Fibroblast of skin of abdomen (primary cell): Measurements from ENCODE around the gene ERICH3.

ENCODE experiments used
- DNase-seq: peaks from one replicate; pipeline ENCODE4 v3.0.0-alpha.2; 2013

Gene ERICH3

GRCh38 chr1:74586253-74586897 lies 87.2 kb downstream of the ERICH3 start:
- no peak for DNase-seq

GRCh38 chr1:74584185-74584584 lies 89.4 kb downstream of the ERICH3 start:
- DNase-seq = no peak

GRCh38 chr1:74583397-74583796 lies 90.2 kb downstream of the ERICH3 start:
- no peak for DNase-seq

- no peak for DNase-seq
Observed at GRCh38 chr1:74579425-74579824, 94.2 kb downstream of the ERICH3 start.

- no peak for DNase-seq
Observed at GRCh38 chr1:74578101-74578500, 95.5 kb downstream of the ERICH3 start.

GRCh38 chr1:74571891-74572290 lies 101.7 kb downstream of the ERICH3 start:
- DNase-seq = no peak

- DNase-seq = no peak
Observed at GRCh38 chr1:74571493-74571800, 102.1 kb downstream of the ERICH3 start.

GRCh38 chr1:74570797-74571492 lies 102.6 kb downstream of the ERICH3 start:
- DNase-seq = no peak

- no peak for DNase-seq
Observed at GRCh38 chr1:74549932-74550331, 123.7 kb downstream of the ERICH3 start.

GRCh38 chr1:74548961-74549750 lies 124.4 kb downstream of the ERICH3 start:
- DNase-seq = no peak

- no peak for DNase-seq
Observed at GRCh38 chr1:74545821-74546220, 127.8 kb downstream of the ERICH3 start.

- DNase-seq = peak; percentile 70
Observed at GRCh38 chr1:74534241-74534640, 139.4 kb downstream of the ERICH3 start.

- DNase-seq = no peak
Observed at GRCh38 chr1:74531796-74532195, 141.8 kb downstream of the ERICH3 start.

GRCh38 chr1:74530892-74531291 lies 142.7 kb downstream of the ERICH3 start:
- DNase-seq = no peak

GRCh38 chr1:74528123-74528522 lies 145.5 kb downstream of the ERICH3 start:
- no peak for DNase-seq

GRCh38 chr1:74526708-74527107 lies 146.9 kb downstream of the ERICH3 start:
- no peak for DNase-seq

- DNase-seq = no peak
Observed at GRCh38 chr1:74523873-74524480, 149.6 kb downstream of the ERICH3 start.

- no peak for DNase-seq
Observed at GRCh38 chr1:74522148-74522547, 151.4 kb downstream of the ERICH3 start.
